HepG2 (cell line): Measurements from ENCODE around the gene ZNF839. TPM values are rescaled to one million over a fixed set of nuclear protein-coding genes. Genes with fewer than 3 reads are reported as not detected.

Experiments used
- LRRFIP1 ChIP-seq: sonication (generic); formaldehyde crosslinking; conservative IDR thresholded peaks from 2 replicates; pipeline ENCODE4 v1.4.0; 2020; ENCODE audit warnings: missing genetic modification reagents
- NR2F6 ChIP-seq, 2 experiments: IDR thresholded peaks; 2 replicates each; pipeline ENCODE4 v1.6.1; 2016; ENCODE audit warnings: antibody characterized with exemption in 1 of 2, mild to moderate bottlenecking in 1 of 2
- NRL ChIP-seq: sonication (generic); formaldehyde crosslinking; IDR thresholded peaks from 2 replicates; pipeline ENCODE4 v1.5.0; 2020; ENCODE audit warnings: missing genetic modification reagents, mild to moderate bottlenecking, moderate library complexity, borderline replicate concordance
- PHF5A ChIP-seq: IDR thresholded peaks from one replicate; pipeline ENCODE4 v1.6.1; 2018; ENCODE audit warnings: low read depth, missing genetic modification reagents; ENCODE audit not compliant: unreplicated experiment
- PLRG1 ChIP-seq: fragments of 450-650 bp; conservative IDR thresholded peaks from 2 replicates; pipeline ENCODE4 v1.6.1; 2016
- RNF219 ChIP-seq: sonication (generic); formaldehyde crosslinking; IDR thresholded peaks from 2 replicates; pipeline ENCODE4 v1.5.0; 2020; ENCODE audit warnings: mild to moderate bottlenecking, missing genetic modification reagents
- STAG1 ChIP-seq: sonication (generic); formaldehyde crosslinking; IDR thresholded peaks from 2 replicates; pipeline ENCODE4 v1.4.0; 2020; ENCODE audit warnings: missing genetic modification reagents
- TARDBP ChIP-seq: sonication (generic); formaldehyde crosslinking; IDR thresholded peaks from 2 replicates; pipeline ENCODE4 v1.8.0; 2022; ENCODE audit warnings: mild to moderate bottlenecking, missing genetic modification reagents
- TOPORS ChIP-seq: sonication (generic); formaldehyde crosslinking; IDR thresholded peaks from 2 replicates; pipeline ENCODE4 v1.8.0; 2023; ENCODE audit warnings: mild to moderate bottlenecking, missing genetic modification reagents
- ZNF207 ChIP-seq: fragments of 450-650 bp; IDR thresholded peaks from 2 replicates; pipeline ENCODE4 v1.6.1; 2016; ENCODE audit warnings: antibody characterized with exemption, borderline replicate concordance
- ZNF333 ChIP-seq: sonication (generic); formaldehyde crosslinking; IDR thresholded peaks from 2 replicates; pipeline ENCODE4 v1.4.0; 2020; ENCODE audit warnings: mild to moderate bottlenecking, missing genetic modification reagents, borderline replicate concordance
- ZNF552 ChIP-seq: sonication (generic); formaldehyde crosslinking; IDR thresholded peaks from 2 replicates; pipeline ENCODE4 v1.9.0; 2022; ENCODE audit warnings: missing genetic modification reagents, mild to moderate bottlenecking, borderline replicate concordance
- ZNF576 ChIP-seq: sonication (generic); formaldehyde crosslinking; IDR thresholded peaks from 2 replicates; pipeline ENCODE4 v1.4.0; 2020; ENCODE audit warnings: mild to moderate bottlenecking, missing genetic modification reagents
- ZNF737 ChIP-seq: sonication (generic); formaldehyde crosslinking; IDR thresholded peaks from 2 replicates; pipeline ENCODE4 v1.5.0; 2020; ENCODE audit warnings: missing genetic modification reagents, mild to moderate bottlenecking, borderline replicate concordance
- ZSCAN12 ChIP-seq: sonication (generic); formaldehyde crosslinking; IDR thresholded peaks from 2 replicates; pipeline ENCODE4 v1.9.0; 2021; ENCODE audit warnings: mild to moderate bottlenecking, missing genetic modification reagents
- polyA plus RNA-seq, 8 experiments: library from polyadenylated mRNA; depleted of rRNA in 3 of 8; stranded (reverse) in 7 of 8; unstranded in 1 of 8; fragments of >200 nt; fragmentation: Illumina TruSeq in 4 of 8; extraction: Trizol in 4 of 8; gene quantifications; 2 replicates each; pipeline versions ENCODE4 v1.2.1 to v1.2.3, GENCODE V29; 2011 to 2016; ENCODE audit warnings: low read depth in 4 of 8, missing spikeins in 1 of 8, mixed read lengths in 1 of 8; ENCODE audit not compliant: insufficient read depth in 1 of 8
- total RNA-seq, 5 experiments: library from RNA; depleted of rRNA; stranded (reverse); fragments of >200 nt; fragmentation: Illumina TruSeq; extraction: Trizol; gene quantifications; 2 replicates each; pipeline ENCODE4 v1.2.3, GENCODE V29; 2016; ENCODE audit warnings: low read depth in 1 of 5
- TF ChIP-seq, protein P1 (sequence below): IDR thresholded peaks from 2 replicates; pipeline ENCODE4 v1.6.1; 2016; ENCODE audit warnings: low read depth
- TF ChIP-seq, protein P2 (sequence below): sonication (generic); formaldehyde crosslinking; IDR thresholded peaks from 2 replicates; pipeline ENCODE4 v1.8.1; 2023; ENCODE audit warnings: mild to moderate bottlenecking, missing genetic modification reagents
- TF ChIP-seq, protein P3 (sequence below): sonication (generic); formaldehyde crosslinking; IDR thresholded peaks from 2 replicates; pipeline ENCODE4 v1.4.0; 2020; ENCODE audit warnings: missing genetic modification reagents

The ZNF839 gene
- total and polyA plus RNA-seq, 2 of the 13 experiments (the other 11 are each of a cell fraction or from before 2014, with no cell fraction given): 11.1 to 12.8 TPM

- TF ChIP-seq LRRFIP1 (CRISPR knock-in tag) (no peak), TOPORS (CRISPR knock-in tag) (no peak), ZNF576 (no peak), PHF5A (CRISPR knock-in tag) (no peak), RNF219 (no peak), TARDBP (CRISPR knock-in tag) (peak; percentile 68; the same call in 1 of the 2 replicates), ZNF552 (CRISPR knock-in tag) (no peak), ZNF737 (CRISPR knock-in tag) (no peak), PLRG1 (no peak), ZNF207 (no peak), NR2F6 (IDR thresholded peaks at IDR 0.05) (peak; percentile 40; the same call in 1 of the 2 replicates), NR2F6 (CRISPR knock-in tag; IDR thresholded peaks at IDR 0.05) (peak; percentile 76), ZSCAN12 (CRISPR knock-in tag) (no peak), STAG1 (no peak), ZNF333 (no peak), NRL (CRISPR knock-in tag) (peak; percentile 70; the same call in 1 of the 2 replicates)
- TF ChIP-seq, protein P1, sequence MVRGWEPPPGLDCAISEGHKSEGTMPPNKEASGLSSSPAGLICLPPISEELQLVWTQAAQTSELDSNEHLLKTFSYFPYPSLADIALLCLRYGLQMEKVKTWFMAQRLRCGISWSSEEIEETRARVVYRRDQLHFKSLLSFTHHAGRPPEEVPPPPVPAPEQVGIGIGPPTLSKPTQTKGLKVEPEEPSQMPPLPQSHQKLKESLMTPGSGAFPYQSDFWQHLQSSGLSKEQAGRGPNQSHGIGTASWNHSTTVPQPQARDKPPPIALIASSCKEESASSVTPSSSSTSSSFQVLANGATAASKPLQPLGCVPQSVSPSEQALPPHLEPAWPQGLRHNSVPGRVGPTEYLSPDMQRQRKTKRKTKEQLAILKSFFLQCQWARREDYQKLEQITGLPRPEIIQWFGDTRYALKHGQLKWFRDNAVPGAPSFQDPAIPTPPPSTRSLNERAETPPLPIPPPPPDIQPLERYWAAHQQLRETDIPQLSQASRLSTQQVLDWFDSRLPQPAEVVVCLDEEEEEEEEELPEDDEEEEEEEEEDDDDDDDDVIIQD (CRISPR knock-in tag): no peak
- TF ChIP-seq, protein P2, sequence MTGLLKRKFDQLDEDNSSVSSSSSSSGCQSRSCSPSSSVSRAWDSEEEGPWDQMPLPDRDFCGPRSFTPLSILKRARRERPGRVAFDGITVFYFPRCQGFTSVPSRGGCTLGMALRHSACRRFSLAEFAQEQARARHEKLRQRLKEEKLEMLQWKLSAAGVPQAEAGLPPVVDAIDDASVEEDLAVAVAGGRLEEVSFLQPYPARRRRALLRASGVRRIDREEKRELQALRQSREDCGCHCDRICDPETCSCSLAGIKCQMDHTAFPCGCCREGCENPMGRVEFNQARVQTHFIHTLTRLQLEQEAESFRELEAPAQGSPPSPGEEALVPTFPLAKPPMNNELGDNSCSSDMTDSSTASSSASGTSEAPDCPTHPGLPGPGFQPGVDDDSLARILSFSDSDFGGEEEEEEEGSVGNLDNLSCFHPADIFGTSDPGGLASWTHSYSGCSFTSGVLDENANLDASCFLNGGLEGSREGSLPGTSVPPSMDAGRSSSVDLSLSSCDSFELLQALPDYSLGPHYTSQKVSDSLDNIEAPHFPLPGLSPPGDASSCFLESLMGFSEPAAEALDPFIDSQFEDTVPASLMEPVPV (CRISPR knock-in tag): no peak
- TF ChIP-seq, protein P3, sequence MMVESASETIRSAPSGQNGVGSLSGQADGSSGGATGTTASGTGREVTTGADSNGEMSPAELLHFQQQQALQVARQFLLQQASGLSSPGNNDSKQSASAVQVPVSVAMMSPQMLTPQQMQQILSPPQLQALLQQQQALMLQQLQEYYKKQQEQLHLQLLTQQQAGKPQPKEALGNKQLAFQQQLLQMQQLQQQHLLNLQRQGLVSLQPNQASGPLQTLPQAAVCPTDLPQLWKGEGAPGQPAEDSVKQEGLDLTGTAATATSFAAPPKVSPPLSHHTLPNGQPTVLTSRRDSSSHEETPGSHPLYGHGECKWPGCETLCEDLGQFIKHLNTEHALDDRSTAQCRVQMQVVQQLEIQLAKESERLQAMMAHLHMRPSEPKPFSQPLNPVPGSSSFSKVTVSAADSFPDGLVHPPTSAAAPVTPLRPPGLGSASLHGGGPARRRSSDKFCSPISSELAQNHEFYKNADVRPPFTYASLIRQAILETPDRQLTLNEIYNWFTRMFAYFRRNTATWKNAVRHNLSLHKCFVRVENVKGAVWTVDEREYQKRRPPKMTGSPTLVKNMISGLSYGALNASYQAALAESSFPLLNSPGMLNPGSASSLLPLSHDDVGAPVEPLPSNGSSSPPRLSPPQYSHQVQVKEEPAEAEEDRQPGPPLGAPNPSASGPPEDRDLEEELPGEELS (CRISPR knock-in tag): no peak
Observed at GRCh38 chr14:102304611-102305506, 14.7 kb upstream of the ZNF839 start, which contains the start of gene MOK (continued).
